Fibroblast of skin of abdomen (primary cell): Measurements from ENCODE around the gene CENPA.
A peak's percentile ranks its signal among the peaks of the same experiment; 100 is the strongest.
"Not testable (repeated sequence)": the region's sequence is repeated elsewhere in the genome, so short reads cannot be mapped to it uniquely, and the experiment has no call there.

Source experiments
- DNase-seq: peaks from one replicate; pipeline ENCODE4 v3.0.0-alpha.2; 2013

Gene CENPA

GRCh38 chr2:26793518-26793917, 7.7 kb downstream of the CENPA start:
- DNase-seq, result no peak

DNA sequence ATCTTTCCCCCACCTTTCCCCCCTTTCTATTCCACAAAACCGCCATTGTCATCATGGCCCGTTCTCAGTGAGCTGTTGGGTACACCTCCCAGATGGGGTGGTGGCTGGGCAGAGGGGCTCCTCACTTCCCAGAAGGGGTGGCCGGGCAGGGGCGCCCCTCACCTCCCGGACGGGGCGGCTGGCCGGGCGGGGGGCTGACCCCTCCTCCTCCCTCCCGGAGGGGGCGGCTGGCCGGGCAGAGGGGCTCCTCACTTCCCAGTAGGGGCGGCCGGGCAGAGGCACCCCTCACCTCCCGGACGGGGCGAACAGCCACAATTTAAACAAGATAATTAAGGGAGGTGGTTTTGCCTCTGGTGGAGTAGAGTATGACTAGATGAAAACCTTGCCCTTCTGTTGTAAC, 9.3 kb downstream of the CENPA start:
- DNase-seq, result not testable (repeated sequence)

DNA sequence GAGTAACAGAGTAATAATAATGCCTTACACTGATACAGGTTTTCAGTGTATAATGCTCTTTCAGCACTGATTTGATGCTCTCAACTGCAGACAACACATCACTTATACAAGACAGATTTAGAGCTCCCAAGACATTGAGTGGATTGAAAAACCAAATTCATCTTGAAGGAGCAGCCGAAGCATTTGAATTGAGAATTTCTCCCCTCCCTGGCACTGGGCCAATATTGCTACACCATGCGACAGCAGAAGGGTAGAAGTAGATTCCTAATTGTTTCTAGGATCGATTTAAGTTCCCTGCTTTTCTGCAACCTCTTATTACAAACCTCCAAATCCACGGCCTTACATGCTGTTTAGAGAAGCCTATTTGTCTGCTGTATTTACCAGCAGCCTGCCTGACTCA, 15.5 kb downstream of the CENPA start:
- DNase-seq, result no peak

DNA sequence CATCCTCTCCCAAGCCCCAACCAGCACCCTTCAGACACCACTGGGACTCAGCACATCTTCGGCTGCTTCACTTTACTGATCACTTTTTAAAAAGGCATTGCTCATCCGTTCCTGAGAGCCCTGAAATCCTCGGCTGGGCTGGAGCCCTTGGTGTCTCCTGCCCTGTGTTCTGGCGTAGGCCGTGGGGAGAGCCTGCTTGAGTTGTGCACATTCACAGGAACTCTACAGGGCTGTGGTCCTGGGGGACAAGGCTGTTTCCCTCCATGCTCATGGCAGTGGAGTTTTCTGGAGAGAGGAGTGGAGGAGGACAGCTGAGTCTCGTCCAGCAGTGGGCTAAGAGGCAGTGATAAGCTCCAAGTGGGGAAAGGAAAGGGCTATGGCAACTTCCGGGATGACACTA, 15.9 kb downstream of the CENPA start:
- no peak for DNase-seq

- peak; percentile 71 for DNase-seq
These were observed 19.4 kb downstream of the CENPA start for GRCh38 chr2:26805241-26805676.

DNA sequence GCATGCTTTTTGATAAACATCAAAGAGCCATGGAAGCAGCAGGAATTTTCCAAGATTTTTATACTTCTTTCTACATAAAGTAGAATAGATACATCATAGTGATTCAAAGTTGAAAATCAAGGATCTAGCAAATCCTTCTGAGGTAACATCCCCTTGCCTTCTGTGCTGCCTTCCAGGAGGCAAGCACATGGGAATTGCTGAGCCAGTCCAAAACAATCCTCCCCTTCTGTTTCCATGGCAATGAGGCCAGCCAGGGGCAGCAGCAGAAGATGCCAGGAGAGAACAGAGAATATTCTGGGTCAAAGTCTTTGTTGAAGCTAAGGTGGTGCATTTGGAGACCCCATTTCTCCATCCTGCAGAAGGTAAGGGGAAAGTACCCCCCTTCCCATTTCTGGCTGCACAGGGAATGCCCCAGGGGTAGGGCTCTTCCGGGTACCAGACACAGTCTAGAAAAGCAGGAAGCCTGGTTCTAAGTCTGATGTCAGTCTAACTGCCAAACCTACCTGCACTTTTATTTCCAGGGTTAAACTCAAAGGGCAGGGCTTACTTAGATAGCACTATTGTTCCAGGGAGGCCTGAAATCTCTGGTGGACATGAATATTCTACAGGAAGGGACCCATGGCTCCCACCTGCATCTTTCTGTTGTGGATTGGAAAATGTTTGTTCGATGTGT, 22.1 kb downstream of the CENPA start:
- peak; percentile 12 for DNase-seq

DNA sequence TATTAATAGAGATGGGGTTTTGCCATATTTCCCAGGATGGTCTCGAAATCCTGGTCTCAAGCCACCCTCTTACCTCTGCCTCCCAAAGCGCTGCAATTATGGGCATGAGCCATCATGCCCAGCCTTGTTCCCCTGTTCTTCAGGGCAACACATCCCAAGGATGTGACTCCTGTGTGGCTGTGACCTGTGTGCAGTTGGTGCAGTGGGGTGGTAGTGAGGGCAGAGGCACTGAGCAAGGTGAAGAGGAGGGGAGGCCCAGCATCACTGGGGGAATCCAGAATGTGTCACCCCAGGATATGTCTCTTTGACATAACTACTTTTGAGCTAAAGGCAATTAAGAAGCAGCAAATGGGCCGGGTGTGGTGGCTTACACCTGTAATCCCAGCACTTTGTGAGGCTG, 23.4 kb downstream of the CENPA start:
- DNase-seq, result no peak

DNA sequence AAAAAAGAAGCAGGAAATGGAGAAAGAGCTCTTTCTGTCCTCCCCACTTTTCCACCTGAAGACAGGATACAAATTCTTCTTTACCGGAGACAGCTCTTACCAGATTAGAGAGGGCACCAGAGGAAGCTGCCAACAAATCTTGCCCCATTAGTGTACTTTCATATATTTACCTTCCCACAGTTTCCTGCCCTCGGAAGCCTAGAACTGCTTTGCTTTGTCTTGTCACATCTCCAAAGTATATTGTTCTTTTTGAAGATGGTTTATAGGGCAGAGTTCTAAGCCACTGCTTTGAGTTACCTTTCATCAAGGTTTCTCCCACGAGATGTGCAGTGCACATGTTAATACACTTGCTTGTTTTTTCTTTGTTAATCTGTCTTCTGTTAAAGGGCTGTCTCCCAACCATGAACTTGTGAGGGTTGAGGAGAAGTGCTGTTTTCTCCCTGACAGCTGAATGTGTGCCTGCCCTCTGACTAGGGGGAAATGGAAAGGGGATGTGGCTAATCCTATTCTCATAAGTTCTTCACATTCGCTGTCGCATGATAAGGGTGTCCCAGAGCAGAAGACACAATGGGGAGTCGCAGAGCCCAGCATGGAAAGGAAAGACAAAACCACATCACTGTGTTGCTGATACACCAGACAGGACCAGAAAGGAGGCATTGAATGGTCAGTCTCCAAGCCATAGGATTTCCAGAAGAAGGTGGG, 24.2 kb downstream of the CENPA start:
- DNase-seq, result no peak

GRCh38 chr2:26811261-26811660, 25.4 kb downstream of the CENPA start:
- DNase-seq, result no peak

DNA sequence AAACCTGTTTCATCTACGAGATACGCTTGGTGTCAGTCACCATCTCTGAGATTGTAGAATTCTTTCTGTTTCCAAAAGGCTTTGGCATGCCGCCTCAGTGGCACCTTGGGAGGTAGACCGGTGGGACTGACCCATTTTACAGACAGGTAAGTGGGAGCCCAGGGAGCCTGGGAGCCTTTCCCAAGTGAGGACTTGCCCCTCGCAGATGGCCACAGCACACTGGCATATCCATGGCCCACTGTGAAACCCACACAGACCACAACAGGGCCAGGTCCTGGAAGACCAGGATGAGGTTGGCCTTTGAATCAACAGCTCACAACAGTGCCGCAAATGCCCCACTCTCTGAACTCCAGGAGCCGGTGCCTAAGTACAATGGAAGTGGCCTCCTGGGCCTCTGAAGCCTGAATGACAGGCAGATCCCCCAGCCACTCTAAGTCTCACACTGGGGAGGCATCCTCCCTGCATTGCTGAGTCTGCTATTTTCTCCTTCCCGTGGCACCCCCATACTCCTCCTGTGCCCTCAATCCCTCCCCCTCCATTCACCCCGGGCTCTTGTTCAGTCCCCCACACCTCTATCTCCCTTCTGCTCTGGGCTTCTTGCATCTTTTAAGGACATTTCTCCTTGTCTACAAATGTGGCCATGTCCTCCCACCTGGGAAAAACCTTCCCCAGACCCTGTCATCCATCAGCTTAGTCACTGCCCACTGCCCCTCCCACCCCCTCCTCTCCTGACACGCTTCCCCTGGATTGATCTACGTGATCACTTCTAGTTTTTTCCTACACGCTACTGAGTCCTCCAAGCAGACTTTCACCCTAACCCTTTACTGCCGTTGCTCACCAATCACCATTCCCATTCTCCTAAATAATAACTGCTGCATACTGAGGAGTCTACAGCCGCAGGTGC, 26.2 kb downstream of the CENPA start:
- DNase-seq, result no peak

- DNase-seq, result no peak
These were observed 26.9 kb downstream of the CENPA start for GRCh38 chr2:26812731-26813130.

DNA sequence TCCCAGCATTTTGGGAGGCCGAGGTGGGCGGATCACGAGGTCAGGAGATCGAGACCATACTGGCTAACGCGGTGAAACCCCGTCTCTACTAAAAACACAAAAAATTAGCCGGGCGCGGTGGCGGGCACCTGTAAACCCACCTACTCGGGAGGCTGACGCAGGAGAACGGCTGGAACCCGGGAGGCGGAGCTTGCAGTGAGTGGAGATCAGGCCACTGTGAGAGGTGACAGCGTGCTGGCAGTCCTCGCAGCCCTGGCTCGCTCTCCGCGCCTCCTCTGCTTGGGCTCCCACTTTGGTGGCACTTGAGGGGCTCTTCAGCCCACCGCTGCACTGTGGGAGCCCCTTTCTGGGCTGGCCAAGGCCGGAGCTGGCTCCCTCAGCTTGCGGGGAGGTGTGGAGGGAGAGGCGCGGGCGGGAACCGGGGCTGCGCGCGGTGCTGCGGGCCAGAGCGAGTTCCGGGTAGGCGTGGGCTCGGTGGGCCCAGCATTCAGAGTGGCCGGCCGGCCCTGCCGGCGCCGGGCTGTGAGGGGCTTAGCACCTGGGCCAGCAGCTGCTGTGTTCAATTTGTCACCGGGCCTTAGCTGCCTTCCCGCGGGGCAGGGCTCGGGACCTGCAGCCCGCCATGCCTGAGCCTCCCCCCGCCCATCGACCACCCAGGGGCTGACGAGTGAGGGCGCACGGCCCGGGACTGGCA, 28.4 kb downstream of the CENPA start:
- not testable (repeated sequence) for DNase-seq

DNA sequence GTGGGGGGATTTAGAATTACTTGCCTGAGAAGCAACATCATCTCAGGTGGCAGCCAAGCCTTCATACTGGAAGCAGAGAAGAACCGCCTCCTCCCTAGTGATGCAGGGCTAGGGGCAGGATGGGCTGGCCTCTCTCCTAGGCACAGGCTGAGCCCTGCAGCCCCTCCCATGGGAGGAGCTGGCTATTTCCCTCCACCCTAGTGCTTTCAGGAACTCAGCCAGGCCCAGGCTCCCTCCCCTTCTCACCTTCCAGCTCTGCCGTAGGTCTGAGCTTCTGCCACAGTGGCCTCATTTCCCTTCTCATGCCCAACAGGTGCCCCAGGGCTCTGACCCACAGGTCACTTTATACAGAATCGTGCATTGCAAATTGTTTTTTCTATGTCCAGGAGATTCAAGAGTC, 31.0 kb downstream of the CENPA start:
- no peak for DNase-seq

DNA sequence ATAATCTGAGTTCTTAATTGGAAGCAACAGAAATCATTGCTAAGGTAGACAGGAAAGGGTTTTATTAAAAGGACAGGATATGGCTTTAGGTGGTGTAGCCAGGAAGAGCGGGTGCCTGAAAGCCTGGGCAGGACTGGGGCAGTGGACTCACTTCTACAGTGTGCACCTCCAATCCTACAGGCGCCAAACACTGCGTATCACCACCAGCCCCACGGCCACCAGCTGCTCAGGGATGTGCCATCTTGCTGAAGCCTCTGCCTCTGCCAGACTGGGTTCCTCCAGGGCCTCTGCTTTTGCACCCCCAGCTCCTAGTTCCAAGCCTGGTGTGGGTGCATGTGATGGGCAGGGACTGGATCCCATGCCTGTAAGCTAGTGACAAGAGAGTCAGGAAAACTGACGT, 32.4 kb downstream of the CENPA start:
- DNase-seq, result no peak

DNA sequence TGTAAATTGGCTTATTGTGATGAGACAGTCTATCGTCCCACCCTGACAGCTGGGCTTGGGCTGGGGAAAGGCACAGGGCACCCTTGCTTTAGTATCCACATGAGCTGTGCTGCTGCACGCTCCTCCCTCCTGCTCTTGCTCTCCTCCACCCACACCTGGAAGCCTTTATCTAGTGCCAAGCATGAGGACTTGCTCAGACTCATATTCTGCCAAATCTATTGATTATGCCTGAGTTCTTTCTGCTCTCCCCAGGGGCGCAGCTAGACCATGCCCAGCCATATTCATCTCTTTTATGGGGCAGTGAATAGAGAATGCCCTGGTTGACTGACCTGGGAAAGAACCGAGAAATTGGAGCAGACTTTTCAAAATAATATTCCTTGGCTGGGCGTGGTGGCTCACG, 33.1 kb downstream of the CENPA start:
- no peak for DNase-seq

DNA sequence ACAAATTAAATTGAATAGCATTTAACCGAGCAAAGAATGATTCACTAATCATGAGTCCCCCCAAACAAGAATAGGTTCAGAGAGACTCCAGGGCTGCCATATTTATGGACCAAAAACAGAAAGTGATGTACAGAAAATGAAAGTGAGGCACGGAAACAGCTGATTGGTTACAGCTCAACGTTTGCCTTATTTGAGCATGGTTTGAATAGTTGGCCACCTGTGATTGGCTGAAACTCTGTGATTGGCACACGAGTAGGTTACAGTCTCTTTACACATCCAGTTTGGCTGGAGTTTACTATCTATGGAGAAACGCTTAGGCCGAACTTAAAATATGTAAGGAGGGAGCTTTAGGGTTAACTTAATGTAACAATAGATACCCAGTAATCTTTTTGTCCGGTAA, 35.1 kb downstream of the CENPA start:
- DNase-seq, result no peak

DNA sequence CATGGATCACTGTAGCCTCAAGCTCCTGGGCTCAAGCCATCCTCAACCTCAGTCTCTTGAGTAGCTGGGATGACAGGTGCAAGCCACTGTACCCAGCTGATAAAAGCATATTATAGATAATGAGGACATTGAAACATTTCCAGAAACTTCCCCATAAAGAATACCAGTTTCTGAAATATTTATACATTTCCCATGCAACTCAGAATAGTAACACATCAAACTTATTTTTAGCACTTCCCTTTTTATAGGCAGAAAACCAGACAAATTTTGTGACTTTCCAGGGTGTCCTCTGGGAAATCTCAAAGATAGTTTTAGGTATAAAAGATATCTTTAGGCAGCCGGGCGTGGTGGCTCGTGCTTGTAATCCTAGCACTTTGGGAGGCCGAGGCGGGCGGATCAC, 37.0 kb downstream of the CENPA start:
- no peak for DNase-seq

DNA sequence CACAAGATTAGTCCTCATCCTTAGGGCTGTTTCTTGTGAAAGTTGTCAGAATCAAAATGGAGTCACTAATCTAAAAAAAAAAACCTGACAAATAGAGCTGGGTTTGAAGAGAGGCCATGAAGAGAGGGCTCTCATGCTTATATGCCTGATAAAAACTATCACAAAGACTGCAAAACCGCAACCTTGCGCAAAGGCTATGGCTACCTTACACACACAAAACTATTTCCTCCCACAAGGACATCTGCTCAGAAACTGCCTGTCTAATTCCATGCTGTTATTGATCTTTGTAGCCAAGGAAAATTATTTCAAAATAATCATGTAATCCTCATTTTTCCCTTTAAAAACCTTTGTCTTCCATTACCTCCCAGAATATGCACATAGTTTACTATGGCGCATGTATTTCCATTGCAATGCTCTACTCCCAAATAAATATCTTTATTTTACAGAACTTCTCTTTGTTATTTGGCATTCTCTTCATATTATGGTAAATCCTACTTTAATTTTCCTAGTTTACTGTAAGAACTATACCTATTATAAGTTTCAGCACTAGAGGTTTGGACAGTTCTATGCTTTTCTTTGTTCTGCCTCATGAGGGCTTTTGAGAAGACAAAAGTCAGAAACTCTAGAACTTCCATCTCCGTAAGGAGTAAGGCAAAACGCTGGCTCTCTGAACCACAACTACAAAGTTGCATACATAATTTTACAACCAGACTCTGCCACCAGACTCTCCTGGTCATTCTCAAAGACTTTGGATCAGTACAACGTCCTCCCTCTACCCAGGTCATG, 52.5 kb downstream of the CENPA start:
- DNase-seq, result no peak

GRCh38 chr2:26840937-26841610, 55.2 kb downstream of the CENPA start:
- no peak for DNase-seq

DNA sequence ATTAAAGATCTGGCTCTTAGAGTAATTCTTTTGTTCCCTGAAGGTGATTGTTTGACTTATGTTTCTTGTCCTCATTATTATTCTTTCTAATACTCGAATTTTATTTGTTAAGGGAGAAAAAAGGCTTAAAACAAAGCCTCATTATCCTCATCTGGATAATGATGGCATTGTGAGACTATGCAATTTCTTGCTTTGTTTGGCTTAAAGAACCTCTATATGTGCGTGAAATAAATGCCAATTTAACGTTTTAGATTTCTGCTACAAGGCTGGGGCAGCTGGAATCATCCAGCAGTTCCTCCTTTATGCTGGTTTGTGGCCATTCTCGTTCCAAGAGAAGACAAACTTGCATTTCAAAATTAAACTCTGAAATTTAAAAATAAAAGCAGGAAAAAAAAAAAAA, 57.2 kb downstream of the CENPA start:
- DNase-seq, result no peak
